ENCODE measurements around the gene ZSCAN20. TPM values are rescaled to one million over a fixed set of nuclear protein-coding genes. Genes with fewer than 3 reads are reported as not detected.
A peak's percentile ranks its signal among the peaks of the same experiment; 100 is the strongest.

The ZSCAN20 gene
- total RNA-seq, 1 donor from 2014 or later: 5.2 TPM

DNA sequence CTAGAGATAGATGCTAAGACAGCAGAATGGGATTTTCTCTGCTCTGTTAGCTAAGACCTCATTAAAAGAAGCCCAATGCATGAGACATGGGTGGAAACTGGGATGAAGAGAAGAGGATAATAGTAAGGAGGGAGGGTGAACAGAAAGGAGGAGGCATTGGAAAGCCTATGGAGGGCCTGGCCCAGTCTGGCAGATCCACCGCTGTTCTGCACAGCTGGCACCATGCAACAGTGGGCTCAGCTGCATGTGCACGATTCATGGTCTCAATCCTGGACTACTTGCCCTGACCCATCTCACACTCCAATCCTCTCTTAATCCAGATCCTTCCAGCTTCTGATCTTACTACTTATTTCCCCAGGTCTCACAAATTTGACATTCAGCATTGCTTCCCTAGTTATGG is 43.8 kb upstream of the ZSCAN20 start:
- ATAC-seq (no peak), DNase-seq (no peak)
- Histone ChIP-seq H3K4me1 (peaks cover 16% of the 10 kb centered on the region), H3K9me3 (no peaks in the 10 kb centered on the region), H3K27me3 (ENCODE audit: low read depth) (no peaks in the 10 kb centered on the region), H3K27ac (no peak overlapping the region), H3K36me3 (no peaks in the 10 kb centered on the region), H3K4me3 (no peak overlapping the region)
- intact Hi-C loops (cut with DNase I): no loop called here
- TF ChIP-seq, protein P1, sequence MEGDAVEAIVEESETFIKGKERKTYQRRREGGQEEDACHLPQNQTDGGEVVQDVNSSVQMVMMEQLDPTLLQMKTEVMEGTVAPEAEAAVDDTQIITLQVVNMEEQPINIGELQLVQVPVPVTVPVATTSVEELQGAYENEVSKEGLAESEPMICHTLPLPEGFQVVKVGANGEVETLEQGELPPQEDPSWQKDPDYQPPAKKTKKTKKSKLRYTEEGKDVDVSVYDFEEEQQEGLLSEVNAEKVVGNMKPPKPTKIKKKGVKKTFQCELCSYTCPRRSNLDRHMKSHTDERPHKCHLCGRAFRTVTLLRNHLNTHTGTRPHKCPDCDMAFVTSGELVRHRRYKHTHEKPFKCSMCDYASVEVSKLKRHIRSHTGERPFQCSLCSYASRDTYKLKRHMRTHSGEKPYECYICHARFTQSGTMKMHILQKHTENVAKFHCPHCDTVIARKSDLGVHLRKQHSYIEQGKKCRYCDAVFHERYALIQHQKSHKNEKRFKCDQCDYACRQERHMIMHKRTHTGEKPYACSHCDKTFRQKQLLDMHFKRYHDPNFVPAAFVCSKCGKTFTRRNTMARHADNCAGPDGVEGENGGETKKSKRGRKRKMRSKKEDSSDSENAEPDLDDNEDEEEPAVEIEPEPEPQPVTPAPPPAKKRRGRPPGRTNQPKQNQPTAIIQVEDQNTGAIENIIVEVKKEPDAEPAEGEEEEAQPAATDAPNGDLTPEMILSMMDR (IDR thresholded peaks at IDR 0.05): no peak

DNA sequence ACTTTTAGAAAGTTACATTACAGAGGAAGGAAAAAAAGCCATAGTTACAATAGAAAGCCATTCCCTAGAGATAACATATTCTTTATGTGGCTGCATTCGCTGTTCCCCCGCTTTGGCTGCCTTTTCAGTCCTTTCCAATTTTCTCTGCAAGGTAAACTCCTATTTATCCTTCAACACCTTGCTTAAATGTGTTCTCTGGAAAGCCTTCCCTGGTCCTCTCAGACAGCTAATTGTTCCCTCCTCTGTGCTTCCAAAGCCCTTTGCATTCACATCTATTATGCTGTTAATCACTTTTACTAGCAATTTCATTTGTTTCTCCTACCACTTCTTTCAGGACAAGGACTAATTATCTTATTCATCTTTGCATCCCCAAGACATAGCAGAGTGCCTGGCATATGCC is 43.1 kb upstream of the ZSCAN20 start:
- ATAC-seq (no peak), DNase-seq (no peak)
- Histone ChIP-seq H3K36me3 (no peaks in the 10 kb centered on the region), H3K9me3 (no peaks in the 10 kb centered on the region), H3K4me1 (peaks cover 17% of the 10 kb centered on the region), H3K27ac (no peak overlapping the region), H3K4me3 (peak overlapping the region; percentile 78), H3K27me3 (ENCODE audit: low read depth) (no peaks in the 10 kb centered on the region)
- TF ChIP-seq, protein P1 (IDR thresholded peaks at IDR 0.05): no peak
- intact Hi-C loops (cut with DNase I): no loop called here

DNA sequence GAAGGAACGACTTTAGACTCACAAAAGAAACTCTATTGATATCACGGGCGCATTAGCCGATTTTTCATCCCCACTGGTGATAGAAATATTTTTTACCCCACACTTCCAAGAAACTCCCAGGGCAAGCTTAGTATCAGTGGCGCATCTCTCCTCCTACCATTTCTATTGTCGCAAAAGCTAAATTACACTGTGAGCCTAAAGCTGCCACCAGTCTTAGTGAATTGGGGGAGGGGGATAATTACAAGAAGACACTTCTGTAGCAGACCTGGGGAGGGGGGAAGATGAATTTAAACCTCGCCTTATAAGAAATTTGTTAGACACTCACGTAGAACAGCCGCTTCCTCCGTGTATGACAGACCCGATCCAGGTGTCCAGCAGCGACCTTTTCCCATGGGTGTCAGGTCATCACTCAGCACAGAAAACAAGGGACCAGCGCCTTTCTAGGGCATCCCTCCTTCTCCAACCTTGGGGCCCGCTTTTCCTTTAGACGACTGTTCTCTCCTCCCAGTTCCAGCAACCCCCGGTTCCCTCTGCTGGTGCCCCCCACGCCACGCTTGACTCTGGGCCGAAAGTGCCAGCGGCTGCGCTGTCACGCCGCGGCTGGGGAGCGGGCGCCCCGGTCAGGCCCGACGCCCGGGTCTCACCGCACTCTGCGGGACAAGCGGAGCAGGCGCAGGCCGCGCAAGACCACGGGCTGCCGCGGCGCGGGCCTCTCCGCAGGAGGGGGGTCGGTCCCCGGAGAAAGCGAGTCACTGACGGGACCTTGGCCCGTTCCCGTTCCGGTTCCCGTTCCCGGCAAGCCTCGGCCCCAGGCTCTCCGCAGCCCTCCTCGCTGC is 42.4 kb upstream of the ZSCAN20 start:
- Histone ChIP-seq H3K36me3 (no peaks in the 10 kb centered on the region), H3K9me3 (no peaks in the 10 kb centered on the region), H3K27ac (peak overlapping the region; percentile 69), H3K4me3 (peak overlapping the region; percentile 78), H3K4me1 (peaks cover 17% of the 10 kb centered on the region), H3K27me3 (ENCODE audit: low read depth) (no peaks in the 10 kb centered on the region)
- peak; percentile 29 to 36 for ATAC-seq
- TF ChIP-seq, protein P1 (IDR thresholded peaks at IDR 0.05): no peak
- DNase-seq: peak; percentile 60
- intact Hi-C loops (cut with DNase I): no loop called here

DNA sequence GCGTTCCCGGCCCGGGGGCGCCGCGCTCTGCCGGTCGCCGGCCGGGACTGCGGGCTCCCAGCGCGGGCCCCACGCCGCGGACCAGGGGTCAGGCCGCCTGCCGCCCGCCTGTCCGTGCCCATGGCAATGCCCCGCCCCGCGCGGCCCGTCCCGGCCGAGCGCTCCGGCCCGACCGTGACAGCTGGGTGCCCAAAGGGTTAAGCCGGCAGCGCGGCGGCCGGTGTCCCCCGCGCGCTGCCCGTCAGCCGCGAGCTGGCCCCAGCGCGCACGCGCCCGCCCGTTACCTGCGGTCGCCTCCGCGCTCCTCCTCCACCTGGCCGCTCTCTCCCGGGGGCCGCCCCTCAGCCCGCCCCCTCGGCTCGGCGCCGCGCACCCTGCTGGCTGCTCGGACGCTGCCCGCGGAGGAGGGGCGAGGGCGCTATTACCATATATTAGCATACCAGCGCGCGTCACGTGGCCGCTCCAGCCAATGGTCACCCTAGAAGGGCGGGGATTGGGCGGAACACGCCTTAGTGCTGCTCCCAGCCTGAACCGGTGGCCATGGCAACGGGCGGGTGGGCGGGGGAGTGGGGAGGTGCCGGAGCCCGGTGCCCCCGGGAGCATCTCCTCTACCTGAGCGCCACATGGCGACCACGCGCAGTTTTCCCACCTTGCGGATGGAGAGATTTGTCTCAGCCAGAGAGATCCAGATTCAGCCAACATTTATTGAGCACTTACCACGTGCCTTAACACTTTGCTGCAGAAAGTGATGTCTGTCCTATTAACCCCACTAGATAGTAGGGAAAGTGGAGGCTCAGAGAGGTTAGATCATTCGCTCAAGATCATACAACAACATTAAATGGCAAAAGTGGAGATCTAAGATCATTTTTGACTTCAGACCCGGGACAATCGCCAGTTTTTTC is 41.5 kb upstream of the ZSCAN20 start, which contains the start of gene PHC2:
Gene PHC2 (minus strand): TSS at position 404 of the 902 bp plus-strand sequence. CDS start 55,556 bp downstream, outside the sequence.
- H3K27me3 ChIP-seq (ENCODE audit: low read depth): no peaks in the 10 kb centered on the region
- intact Hi-C loops (cut with DNase I): no loop called here

More for the DNA sequence above, 41.5 kb upstream of the ZSCAN20 start, which contains the start of gene PHC2:
- H3K36me3 ChIP-seq: no peaks in the 10 kb centered on the region
- H3K9me3 ChIP-seq: no peaks in the 10 kb centered on the region
- H3K4me1 ChIP-seq: peaks cover 17% of the 10 kb centered on the region
- ATAC-seq (peak; percentile 98 to 99), DNase-seq (peak; percentile 99)
- peak within 1 kb of the TSS; percentile 78 for H3K4me3 ChIP-seq
- H3K27ac ChIP-seq: peak within 1 kb of the TSS; percentile 69
- TF ChIP-seq, protein P1 (IDR thresholded peaks at IDR 0.05): peak; percentile 37

Data from lower lobe of right lung (tissue), 2 donors.